HL-60 (cell line): Measurements from ENCODE around the gene KRTAP12-2.
"Not testable (repeated sequence)": the region's sequence is repeated elsewhere in the genome, so short reads cannot be mapped to it uniquely, and the experiment has no call there.

ENCODE experiments used
- DNase-seq, 2 experiments: peaks; one replicate each; pipeline ENCODE4 v3.0.0-alpha.2; 2010 to 2020; ENCODE audit warnings: low read depth in 1 of 2, low spot score in 1 of 2
- H3K27ac ChIP-seq: fragments of 250-450 bp; sonication (Bioruptor Pico); replicated peaks from 2 replicates; pipeline ENCODE4 v1.5.1; 2020; ENCODE audit warnings: mild to moderate bottlenecking, moderate library complexity
- H3K27me3 ChIP-seq: fragments of 250-450 bp; sonication (Bioruptor Pico); 2 replicates; pipeline ENCODE4 v1.5.1; 2021; ENCODE audit warnings: mild to moderate bottlenecking, moderate library complexity; ENCODE audit not compliant: insufficient read depth, poor library complexity, severe bottlenecking
- H3K4me3 ChIP-seq: replicated peaks from 2 replicates; pipeline ENCODE4 v1.5.1; 2011; ENCODE audit warnings: mild to moderate bottlenecking, control low read depth, low read length; ENCODE audit not compliant: insufficient read depth
- CTCF ChIP-seq: IDR thresholded peaks from one replicate; pipeline ENCODE4 v1.5.1; 2011; ENCODE audit warnings: low read length, control low read depth, inconsistent platforms; ENCODE audit not compliant: insufficient read depth
- GABPA ChIP-seq: IDR thresholded peaks from 2 replicates; pipeline ENCODE4 v1.6.1; 2012; ENCODE audit warnings: low read depth
- POLR2AphosphoS5 ChIP-seq: IDR thresholded peaks from 2 replicates; pipeline ENCODE4 v1.6.1; 2012; ENCODE audit warnings: low read depth
- SPI1 ChIP-seq: IDR thresholded peaks from 2 replicates; pipeline ENCODE4 v1.6.1; 2012; ENCODE audit warnings: low read depth, mild to moderate bottlenecking, borderline replicate concordance
- TF ChIP-seq, protein P1 (sequence below): IDR thresholded peaks from 2 replicates; pipeline ENCODE4 v1.6.1; 2012; ENCODE audit warnings: low read depth; ENCODE audit not compliant: insufficient replicate concordance

KRTAP12-2 gene

DNA sequence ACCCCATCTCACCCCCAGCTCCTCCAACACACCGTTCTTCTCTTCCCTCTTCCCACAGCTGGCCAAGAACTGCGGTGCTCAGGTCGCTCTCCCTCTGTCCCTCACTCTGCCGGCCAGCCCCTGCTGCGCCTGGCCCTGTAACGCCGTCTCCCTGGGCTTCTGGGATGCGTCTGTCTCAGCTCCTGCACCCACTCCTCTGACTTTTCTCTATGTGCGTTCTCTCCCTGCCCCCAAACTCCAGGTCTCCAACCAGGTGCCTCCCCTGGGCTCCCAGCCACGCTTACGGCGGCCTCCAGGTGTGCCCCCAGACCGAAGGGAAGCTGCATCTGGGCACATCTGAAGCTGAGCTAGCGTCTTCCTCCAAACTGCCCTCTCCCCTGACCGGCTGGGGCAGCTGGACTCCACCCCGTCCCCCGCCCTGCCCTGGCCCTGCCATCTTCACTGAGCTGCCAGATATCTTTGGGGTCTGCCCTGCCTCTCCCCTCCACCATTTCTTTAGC, 32.8 kb upstream of the KRTAP12-2 start:
- Histone ChIP-seq H3K4me3 (no peak overlapping the region), H3K27ac (no peak overlapping the region), H3K27me3 (peaks cover 33% of the 10 kb centered on the region)
- DNase-seq, result no peak
- TF ChIP-seq GABPA (no peak), POLR2AphosphoS5 (no peak), SPI1 (no peak), CTCF (no peak)
- TF ChIP-seq, protein P1, sequence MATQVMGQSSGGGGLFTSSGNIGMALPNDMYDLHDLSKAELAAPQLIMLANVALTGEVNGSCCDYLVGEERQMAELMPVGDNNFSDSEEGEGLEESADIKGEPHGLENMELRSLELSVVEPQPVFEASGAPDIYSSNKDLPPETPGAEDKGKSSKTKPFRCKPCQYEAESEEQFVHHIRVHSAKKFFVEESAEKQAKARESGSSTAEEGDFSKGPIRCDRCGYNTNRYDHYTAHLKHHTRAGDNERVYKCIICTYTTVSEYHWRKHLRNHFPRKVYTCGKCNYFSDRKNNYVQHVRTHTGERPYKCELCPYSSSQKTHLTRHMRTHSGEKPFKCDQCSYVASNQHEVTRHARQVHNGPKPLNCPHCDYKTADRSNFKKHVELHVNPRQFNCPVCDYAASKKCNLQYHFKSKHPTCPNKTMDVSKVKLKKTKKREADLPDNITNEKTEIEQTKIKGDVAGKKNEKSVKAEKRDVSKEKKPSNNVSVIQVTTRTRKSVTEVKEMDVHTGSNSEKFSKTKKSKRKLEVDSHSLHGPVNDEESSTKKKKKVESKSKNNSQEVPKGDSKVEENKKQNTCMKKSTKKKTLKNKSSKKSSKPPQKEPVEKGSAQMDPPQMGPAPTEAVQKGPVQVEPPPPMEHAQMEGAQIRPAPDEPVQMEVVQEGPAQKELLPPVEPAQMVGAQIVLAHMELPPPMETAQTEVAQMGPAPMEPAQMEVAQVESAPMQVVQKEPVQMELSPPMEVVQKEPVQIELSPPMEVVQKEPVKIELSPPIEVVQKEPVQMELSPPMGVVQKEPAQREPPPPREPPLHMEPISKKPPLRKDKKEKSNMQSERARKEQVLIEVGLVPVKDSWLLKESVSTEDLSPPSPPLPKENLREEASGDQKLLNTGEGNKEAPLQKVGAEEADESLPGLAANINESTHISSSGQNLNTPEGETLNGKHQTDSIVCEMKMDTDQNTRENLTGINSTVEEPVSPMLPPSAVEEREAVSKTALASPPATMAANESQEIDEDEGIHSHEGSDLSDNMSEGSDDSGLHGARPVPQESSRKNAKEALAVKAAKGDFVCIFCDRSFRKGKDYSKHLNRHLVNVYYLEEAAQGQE, result no peak

GRCh38 chr21:44697811-44698734, 31.3 kb upstream of the KRTAP12-2 start:
- Histone ChIP-seq H3K27me3 (peaks cover 33% of the 10 kb centered on the region), H3K27ac (no peak overlapping the region), H3K4me3 (no peak overlapping the region)
- TF ChIP-seq GABPA (no peak), CTCF (no peak), SPI1 (no peak), POLR2AphosphoS5 (no peak)
- TF ChIP-seq, protein P1, result no peak
- no peak for DNase-seq

DNA sequence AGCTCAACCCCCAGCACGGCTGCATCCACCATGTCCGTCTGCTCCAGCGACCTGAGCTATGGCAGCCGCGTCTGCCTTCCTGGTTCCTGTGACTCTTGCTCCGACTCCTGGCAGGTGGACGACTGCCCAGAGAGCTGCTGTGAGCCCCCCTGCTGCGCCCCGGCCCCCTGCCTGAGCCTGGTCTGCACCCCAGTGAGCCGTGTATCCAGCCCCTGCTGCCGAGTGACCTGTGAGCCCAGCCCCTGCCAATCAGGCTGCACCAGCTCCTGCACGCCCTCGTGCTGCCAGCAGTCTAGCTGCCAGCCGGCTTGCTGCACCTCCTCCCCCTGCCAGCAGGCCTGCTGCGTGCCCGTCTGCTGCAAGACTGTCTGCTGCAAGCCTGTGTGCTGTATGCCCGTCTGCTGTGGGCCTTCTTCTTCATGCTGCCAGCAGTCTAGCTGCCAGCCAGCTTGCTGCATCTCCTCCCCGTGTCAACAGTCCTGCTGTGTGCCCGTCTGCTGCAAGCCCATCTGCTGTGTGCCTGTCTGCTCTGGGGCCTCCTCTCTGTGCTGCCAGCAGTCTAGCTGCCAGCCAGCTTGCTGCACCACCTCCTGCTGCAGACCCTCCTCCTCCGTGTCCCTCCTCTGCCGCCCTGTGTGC, 30.6 kb upstream of the KRTAP12-2 start, which contains the start of gene KRTAP10-12:
Gene KRTAP10-12 (plus strand): TSS at position 1 of the 639 bp plus-strand sequence. CDS start 30 bp downstream, at position 31.
- not testable (repeated sequence) for H3K27ac ChIP-seq, H3K4me3 ChIP-seq, DNase-seq
- peaks cover 29% of the 10 kb centered on the region for H3K27me3 ChIP-seq

DNA sequence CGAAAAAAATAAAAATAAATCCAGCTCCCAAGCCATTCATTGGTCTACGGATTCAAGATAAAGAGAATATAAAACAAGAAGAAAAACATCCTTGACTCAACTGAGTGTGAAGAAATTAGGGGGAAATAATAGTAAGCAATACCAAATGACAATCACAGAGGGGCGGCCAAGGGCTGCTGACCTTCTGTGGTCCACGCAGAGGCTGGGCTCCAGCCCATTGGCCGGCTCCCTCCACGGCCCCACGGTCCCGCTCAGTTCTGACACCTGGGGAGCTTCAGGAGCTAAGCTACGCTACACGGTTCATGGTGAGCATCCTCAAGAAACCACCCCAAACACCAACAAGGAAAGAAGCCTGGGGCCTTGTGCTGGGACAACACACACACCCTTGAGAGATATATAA, 29.8 kb upstream of the KRTAP12-2 start:
- TF ChIP-seq GABPA (no peak), SPI1 (no peak), POLR2AphosphoS5 (no peak), CTCF (no peak)
- TF ChIP-seq, protein P1, result no peak
- no peak for DNase-seq
- Histone ChIP-seq H3K4me3 (no peak overlapping the region), H3K27ac (no peak overlapping the region), H3K27me3 (peaks cover 26% of the 10 kb centered on the region)
